ENCODE data around the gene ULK4. TPM values are rescaled to one million over a fixed set of nuclear protein-coding genes. Genes with fewer than 3 reads are reported as not detected.

ULK4 gene
- total and polyA plus RNA-seq, 2 of the 4 experiments (the other 2 are of a cell fraction) = 2.7 to 5.0 TPM

DNA sequence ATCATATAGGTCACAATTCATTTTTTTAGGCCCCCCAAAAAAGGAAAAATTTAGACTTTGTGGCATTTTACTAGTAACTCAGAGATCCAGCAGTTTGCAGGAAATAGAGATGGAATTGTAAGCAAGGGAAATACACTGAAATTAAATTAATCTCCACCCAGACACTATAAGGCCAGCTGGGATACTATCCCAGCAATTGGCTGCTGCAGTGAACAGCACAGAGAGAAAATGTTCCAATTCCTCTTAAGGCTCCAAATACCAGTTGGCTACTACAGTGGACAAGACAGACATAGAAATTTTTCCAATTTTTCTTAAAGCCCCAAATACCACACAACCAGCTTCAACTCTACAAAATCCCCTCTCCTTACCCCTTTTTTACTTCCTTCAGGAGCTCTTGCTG is 78.9 kb downstream of the ULK4 start:
- Histone ChIP-seq H3K4me3 (ENCODE audit: insufficient read depth, low read depth, low read length) (no peak overlapping the region), H2BK20ac (ENCODE audit: low read depth, low read length) (no peak overlapping the region), H4K20me1 (ENCODE audit: insufficient read depth, low read length) (no peaks in the 10 kb centered on the region), H2AK5ac (ENCODE audit: low read depth, low read length) (no peak overlapping the region), H3K14ac (replicated peaks; ENCODE audit: low read depth, low read length) (no peak overlapping the region), H3K4me2 (ENCODE audit: low read depth, low read length) (no peak overlapping the region), H2BK120ac (ENCODE audit: low read depth, low read length) (no peak overlapping the region), H3K9me3 (ENCODE audit: control insufficient read depth, insufficient read depth, low read length) (no peaks in the 10 kb centered on the region), H3K23ac (ENCODE audit: low read depth, low read length) (no peak overlapping the region), H4K91ac (ENCODE audit: insufficient read depth, low read depth, low read length) (no peak overlapping the region), H3K9ac (ENCODE audit: low read depth, low read length) (no peak overlapping the region), H3K4ac (ENCODE audit: low read depth, low read length) (no peak overlapping the region), H3K27ac (ENCODE audit: insufficient read depth, low read length) (no peak overlapping the region), H3K56ac (ENCODE audit: extremely low read depth, insufficient read depth, low read length) (no peak overlapping the region), H3K27me3 (ENCODE audit: control insufficient read depth, insufficient read depth, low read length) (no peaks in the 10 kb centered on the region), H2BK5ac (ENCODE audit: low read depth, low read length, poor library complexity, severe bottlenecking) (no peak overlapping the region), H3K4me1 (ENCODE audit: control insufficient read depth, insufficient read depth, low read length) (no peaks in the 10 kb centered on the region), H4K8ac (ENCODE audit: low read depth in 2 of 2, low read length in 2 of 2) (no peak overlapping the region), H3K36me3 (ENCODE audit: control insufficient read depth, insufficient read depth, low read length) (no peaks in the 10 kb centered on the region), H3K9me1 (ENCODE audit: insufficient read depth, low read length) (no peaks in the 10 kb centered on the region), H3K79me1 (ENCODE audit: low read depth in 1 of 2, low read length in 2 of 2) (no peaks in the 10 kb centered on the region), H2BK15ac (ENCODE audit: low read depth, low read length) (no peak overlapping the region), H2AK9ac (replicated peaks; ENCODE audit: low read depth, low read length, poor library complexity) (no peak overlapping the region), H4K5ac (ENCODE audit: low read depth, low read length) (no peak overlapping the region), H3K18ac (ENCODE audit: low read depth, low read length) (no peak overlapping the region), H2AFZ (replicated peaks; ENCODE audit: low read length, poor library complexity) (no peak overlapping the region)
- no peak for TF ChIP-seq RCOR1 (IDR thresholded peaks at IDR 0.05; ENCODE audit: insufficient replicate concordance, low read length)
- ChIA-PET POLR2A (ENCODE audit: unreplicated experiment) (no interaction called here), CTCF (no interaction called here)
- intact Hi-C loops (cut with micrococcal nuclease) (loop anchor here (5.0 kb wide), 1 partner anchor 681 kb away; no protein-coding TSS in a partner anchor), dilution Hi-C loops (cut with HindIII; ENCODE audit: low sequenced_read_pairs, unreplicated experiment) (no loop called here), in situ Hi-C loops (cut with MboI; ENCODE audit: low sequenced_read_pairs) (no loop called here)
- BruUV-seq (replicated peaks) = no TSS peak
- no peak for DNase-seq
- ATAC-seq (ENCODE audit: low read depth) = no peak
